SK-N-MC (cell line): ENCODE data around the gene ZCCHC2.

Source experiments
- EZH2 ChIP-seq: fragments of 200-600 bp; sonication (generic); IDR thresholded peaks from one replicate; pipeline ENCODE4 v1.6.1; 2017; ENCODE audit warnings: antibody characterized with exemption
- POLR2AphosphoS5 ChIP-seq: IDR thresholded peaks from 2 replicates; pipeline ENCODE4 v1.6.1; 2012; ENCODE audit warnings: mild to moderate bottlenecking, low read depth, low read length, borderline replicate concordance

DNA sequence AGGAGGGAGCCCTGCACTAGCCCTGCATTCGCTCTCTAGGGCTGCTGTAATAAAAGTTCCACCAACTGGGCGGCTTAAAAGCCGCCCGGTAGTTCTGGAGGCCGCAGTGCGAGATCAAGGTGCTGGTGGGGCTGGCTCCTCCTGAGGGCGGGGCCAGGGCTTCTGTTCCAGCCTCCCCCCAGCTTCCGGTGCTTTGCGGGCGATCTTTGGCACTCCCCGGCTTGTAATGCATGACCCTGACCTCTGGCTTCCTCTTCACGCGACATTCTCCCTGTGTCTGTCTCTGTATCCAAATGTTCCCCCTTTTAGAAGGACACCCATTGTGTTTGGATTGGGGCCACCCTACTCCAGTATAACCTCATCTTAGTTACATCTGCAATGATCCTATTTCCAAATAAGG lies 84.5 kb downstream of the ZCCHC2 start:
- TF ChIP-seq EZH2, result no peak
- no peak for TF ChIP-seq POLR2AphosphoS5
